ENCODE measurements around the gene ZCCHC7.

DNA sequence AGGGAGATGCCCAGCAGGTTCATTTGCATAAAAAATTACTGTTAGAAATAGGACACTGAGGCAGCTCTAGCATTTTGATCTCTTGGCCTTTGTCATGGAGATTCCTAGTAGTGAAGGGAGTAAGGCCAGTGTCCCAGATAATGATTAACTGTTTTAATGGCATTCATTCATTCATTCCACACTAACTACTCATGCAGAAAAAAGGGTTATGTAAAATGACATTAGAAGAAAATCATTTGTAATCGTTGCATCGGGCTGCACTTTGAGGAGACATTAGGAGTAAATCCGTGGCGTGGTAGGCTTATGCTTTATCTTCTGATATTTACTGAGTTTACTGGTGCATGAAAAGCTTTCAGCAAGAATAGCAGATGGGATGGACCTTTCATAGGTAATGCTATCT, 219.5 kb downstream of the ZCCHC7 start:
- TF ChIP-seq, protein P1, sequence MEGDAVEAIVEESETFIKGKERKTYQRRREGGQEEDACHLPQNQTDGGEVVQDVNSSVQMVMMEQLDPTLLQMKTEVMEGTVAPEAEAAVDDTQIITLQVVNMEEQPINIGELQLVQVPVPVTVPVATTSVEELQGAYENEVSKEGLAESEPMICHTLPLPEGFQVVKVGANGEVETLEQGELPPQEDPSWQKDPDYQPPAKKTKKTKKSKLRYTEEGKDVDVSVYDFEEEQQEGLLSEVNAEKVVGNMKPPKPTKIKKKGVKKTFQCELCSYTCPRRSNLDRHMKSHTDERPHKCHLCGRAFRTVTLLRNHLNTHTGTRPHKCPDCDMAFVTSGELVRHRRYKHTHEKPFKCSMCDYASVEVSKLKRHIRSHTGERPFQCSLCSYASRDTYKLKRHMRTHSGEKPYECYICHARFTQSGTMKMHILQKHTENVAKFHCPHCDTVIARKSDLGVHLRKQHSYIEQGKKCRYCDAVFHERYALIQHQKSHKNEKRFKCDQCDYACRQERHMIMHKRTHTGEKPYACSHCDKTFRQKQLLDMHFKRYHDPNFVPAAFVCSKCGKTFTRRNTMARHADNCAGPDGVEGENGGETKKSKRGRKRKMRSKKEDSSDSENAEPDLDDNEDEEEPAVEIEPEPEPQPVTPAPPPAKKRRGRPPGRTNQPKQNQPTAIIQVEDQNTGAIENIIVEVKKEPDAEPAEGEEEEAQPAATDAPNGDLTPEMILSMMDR (conservative IDR thresholded peaks at IDR 0.05) = no peak
- TF ChIP-seq ZFX (IDR thresholded peaks at IDR 0.05) = no peak

Measured in C4-2B (cell line).